Measurements from ENCODE around the gene MXRA7.

- TF ChIP-seq CTCF (IDR thresholded peaks at IDR 0.05) (no peak), POLR2AphosphoS5 (IDR thresholded peaks at IDR 0.05) (no peak), POLR2A (IDR thresholded peaks at IDR 0.05) (no peak), EP300 (IDR thresholded peaks at IDR 0.05) (no peak)
Measured at GRCh38 chr17:76742958-76743357, 32.2 kb upstream of the MXRA7 start.
